Measurements from ENCODE around the gene GCN1. TPM values are rescaled to one million over a fixed set of nuclear protein-coding genes. Genes with fewer than 3 reads are reported as not detected.

GCN1 gene
- total RNA-seq, 2 experiments from 2014 or later, result 86.0 to 94.3 TPM

DNA sequence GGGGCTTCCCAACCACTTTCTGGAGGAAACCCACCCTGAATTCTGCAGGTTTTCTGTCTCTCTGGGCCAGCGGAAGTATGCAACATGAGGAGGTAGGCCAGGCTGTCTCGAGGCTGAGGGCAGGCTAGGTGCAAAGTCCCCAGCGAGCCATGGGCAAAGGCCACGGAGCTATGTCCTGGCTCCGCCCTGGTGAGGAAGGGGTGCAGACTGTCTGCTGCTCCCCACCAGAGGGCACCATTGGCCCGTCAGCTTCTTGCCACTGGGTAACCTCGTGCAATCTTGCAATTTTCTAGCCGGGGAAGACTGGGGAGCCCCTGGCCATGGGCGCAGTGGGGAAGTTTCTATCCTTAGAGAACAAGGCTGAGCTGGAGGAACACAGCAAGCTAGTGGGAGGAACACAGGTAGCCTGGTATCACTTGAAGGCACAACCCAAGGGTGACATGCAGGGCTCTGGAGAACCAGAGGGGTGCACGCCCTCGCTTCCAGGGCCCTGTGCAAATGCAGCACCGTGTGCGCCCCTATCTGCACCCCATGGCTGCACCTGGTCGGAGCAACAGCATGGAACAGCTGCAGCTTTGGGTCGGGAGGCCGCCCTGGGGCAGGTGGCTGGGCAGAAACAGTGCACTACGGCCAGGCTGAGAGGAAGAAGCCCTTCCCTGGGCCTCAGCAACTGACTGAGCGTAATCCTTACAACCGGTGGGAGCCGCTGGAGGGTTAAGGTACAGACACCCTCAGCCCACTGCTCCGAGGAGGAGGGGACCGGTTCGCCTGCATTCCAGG lies 34.0 kb upstream of the GCN1 start:
- Mint-ChIP-seq H3K36me3 (ENCODE audit: low read depth) (peaks cover 47% of the 10 kb centered on the region), H3K4me3 (peak overlapping the region; percentile 47), H3K27ac (peak overlapping the region; percentile 77), H3K4me1 (peaks cover 85% of the 10 kb centered on the region), H3K27me3 (no peaks in the 10 kb centered on the region), H3K9me3 (no peaks in the 10 kb centered on the region)
- CTCF ChIA-PET, result interaction anchor here (0.5 to 9.7 kb wide), 30 partner anchors 8 to 628 kb away, joined by 3 to 561 read pairs (median 6); partner anchors contain the start of genes PXN, RAB35, RNU4-1 and RNU4-2
- peak; percentile 91 for DNase-seq
- POLR2A ChIA-PET, result interaction anchor here (0.7 to 10.3 kb wide), 10 partner anchors 9 to 69 kb away, joined by 3 to 330 read pairs (median 6); partner anchors contain the start of genes PXN, RNU4-1, RNU4-2 and RPLP0

DNA sequence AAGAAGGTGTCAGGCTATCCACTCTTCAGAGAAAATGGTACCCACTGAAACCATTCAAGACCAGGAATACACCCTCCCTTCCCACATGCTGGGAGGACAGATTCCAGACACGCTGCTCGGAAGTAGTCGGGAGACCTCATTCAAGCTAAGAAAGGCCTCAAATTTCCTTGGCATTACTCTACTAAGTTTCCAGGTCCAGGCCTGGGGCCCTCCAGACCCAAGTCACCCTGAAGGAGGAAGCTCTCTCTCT lies 33.5 kb upstream of the GCN1 start:
- Mint-ChIP-seq H3K4me3 (no peak overlapping the region), H3K27me3 (no peaks in the 10 kb centered on the region), H3K27ac (peak overlapping the region; percentile 22), H3K36me3 (ENCODE audit: low read depth) (peaks cover 50% of the 10 kb centered on the region), H3K4me1 (peaks cover 80% of the 10 kb centered on the region), H3K9me3 (no peaks in the 10 kb centered on the region)
- DNase-seq, result no peak
- ChIA-PET CTCF (interaction anchor here (0.5 to 9.7 kb wide), 30 partner anchors 8 to 629 kb away, joined by 3 to 561 read pairs (median 6); partner anchors contain the start of genes PXN, RAB35, RNU4-1 and RNU4-2), POLR2A (interaction anchor here (0.7 to 10.3 kb wide), 10 partner anchors 9 to 69 kb away, joined by 3 to 330 read pairs (median 6); partner anchors contain the start of genes PXN, RNU4-1, RNU4-2 and RPLP0)

DNA sequence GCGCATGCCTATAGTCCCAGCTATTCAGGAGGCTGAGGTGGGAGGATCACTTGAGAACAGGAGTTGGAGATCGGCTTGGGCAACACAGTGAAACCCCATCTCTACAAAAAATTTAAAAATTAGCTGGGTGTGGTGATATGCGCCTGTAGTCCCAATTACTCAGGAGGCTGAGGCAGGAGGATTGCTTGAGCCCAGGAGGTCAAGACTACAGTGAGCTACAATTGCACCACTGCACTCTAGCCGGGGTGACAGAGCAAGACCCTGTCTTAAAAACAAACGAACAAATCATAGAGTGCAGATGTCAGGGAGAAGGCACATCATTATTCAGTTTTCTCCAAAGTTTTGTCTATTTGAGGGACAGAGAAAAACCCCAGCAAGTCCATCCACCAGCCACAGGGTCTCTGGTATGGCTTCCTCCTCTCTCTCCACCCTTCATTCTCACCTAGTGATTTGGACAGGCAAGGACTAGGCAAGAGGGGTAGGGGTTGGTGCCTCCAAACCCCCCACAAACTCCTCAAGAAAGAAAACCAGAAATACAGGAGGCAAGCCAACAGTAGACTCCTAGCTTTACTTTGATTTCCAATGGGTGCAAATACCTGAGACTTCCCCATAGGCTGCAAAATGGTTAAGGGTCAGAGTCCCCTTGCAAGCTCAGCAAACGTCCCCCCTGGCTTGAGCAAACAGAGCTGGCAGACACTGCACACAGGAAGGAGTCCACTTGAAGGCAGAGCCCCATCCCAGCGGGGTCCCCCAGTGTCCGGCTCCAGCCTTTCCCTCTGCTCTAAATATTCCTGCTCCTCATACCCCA lies 32.9 kb upstream of the GCN1 start:
- H3K27ac Mint-ChIP-seq, result peak overlapping the region; percentile 26
- H3K4me3 Mint-ChIP-seq, result no peak overlapping the region
- H3K9me3 Mint-ChIP-seq, result no peaks in the 10 kb centered on the region
- DNase-seq, result no peak
- H3K27me3 Mint-ChIP-seq, result no peaks in the 10 kb centered on the region
- POLR2A ChIA-PET, result interaction anchor here (0.7 to 10.3 kb wide), 10 partner anchors 8 to 70 kb away, joined by 3 to 330 read pairs (median 6); partner anchors contain the start of genes PXN, RNU4-1, RNU4-2 and RPLP0
- H3K36me3 Mint-ChIP-seq (ENCODE audit: low read depth), result peaks cover 51% of the 10 kb centered on the region
- CTCF ChIA-PET, result interaction anchor here (0.6 to 9.7 kb wide), 30 partner anchors 7 to 179 kb away, joined by 3 to 561 read pairs (median 6); partner anchors contain the start of genes PXN, RAB35, RNU4-1 and RNU4-2
- peaks cover 74% of the 10 kb centered on the region for H3K4me1 Mint-ChIP-seq

- Mint-ChIP-seq H3K9me3 (no peaks in the 10 kb centered on the region), H3K27me3 (no peaks in the 10 kb centered on the region), H3K4me1 (peaks cover 60% of the 10 kb centered on the region), H3K36me3 (ENCODE audit: low read depth) (peaks cover 55% of the 10 kb centered on the region), H3K4me3 (peak overlapping the region; percentile 55), H3K27ac (peak overlapping the region; percentile 84)
- ChIA-PET CTCF (interaction anchor here (0.7 to 9.7 kb wide), 9 partner anchors 9 to 65 kb away, joined by 3 to 561 read pairs (median 40); partner anchors contain the start of genes PXN, RNU4-1, RNU4-2 and RPLP0), POLR2A (interaction anchor here (8.2 to 10.3 kb wide), 4 partner anchors 26 to 65 kb away, joined by 159 to 330 read pairs (median 256); partner anchors contain the start of genes PXN, RNU4-1, RNU4-2 and RPLP0)
- peak; percentile 35 for DNase-seq
Observed at GRCh38 chr12:120225852-120226640, 31.5 kb upstream of the GCN1 start.

DNA sequence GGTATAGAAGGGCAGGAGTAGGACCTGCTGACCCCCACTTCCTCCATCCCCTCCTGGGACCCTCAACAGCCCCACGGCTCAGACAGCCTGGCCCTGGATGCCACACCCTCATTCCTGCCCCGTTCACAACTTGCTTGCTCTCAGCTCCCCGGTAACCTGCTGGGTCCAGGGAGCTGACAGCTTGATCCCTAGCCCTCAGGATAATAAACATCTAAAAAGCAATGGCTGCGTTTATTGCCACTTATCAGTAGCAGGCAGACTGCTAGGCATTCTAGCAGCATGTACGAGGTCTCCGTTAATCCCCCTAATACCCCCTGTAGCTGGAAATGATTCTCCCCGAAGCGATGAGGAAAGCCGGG lies 30.7 kb upstream of the GCN1 start:
- no peaks in the 10 kb centered on the region for H3K27me3 Mint-ChIP-seq
- H3K9me3 Mint-ChIP-seq, result no peaks in the 10 kb centered on the region
- peaks cover 60% of the 10 kb centered on the region for H3K36me3 Mint-ChIP-seq (ENCODE audit: low read depth)
- no peak overlapping the region for H3K4me3 Mint-ChIP-seq
- H3K4me1 Mint-ChIP-seq, result peaks cover 52% of the 10 kb centered on the region
- ChIA-PET CTCF (interaction anchor here (0.7 to 9.7 kb wide), 5 partner anchors 10 to 39 kb away, joined by 3 to 561 read pairs (median 40); partner anchors contain the start of genes PXN and RPLP0), POLR2A (interaction anchor here (8.2 to 10.3 kb wide), 4 partner anchors 26 to 66 kb away, joined by 159 to 330 read pairs (median 256); partner anchors contain the start of genes PXN, RNU4-1, RNU4-2 and RPLP0)
- peak overlapping the region; percentile 84 for H3K27ac Mint-ChIP-seq
- no peak for DNase-seq

GRCh38 chr12:120224304-120225199 lies 30.0 kb upstream of the GCN1 start:
- Mint-ChIP-seq H3K4me1 (peaks cover 45% of the 10 kb centered on the region), H3K4me3 (no peak overlapping the region), H3K27me3 (no peaks in the 10 kb centered on the region), H3K36me3 (ENCODE audit: low read depth) (peaks cover 66% of the 10 kb centered on the region), H3K9me3 (no peaks in the 10 kb centered on the region), H3K27ac (peak overlapping the region; percentile 84)
- ChIA-PET POLR2A (interaction anchor here (0.8 to 10.3 kb wide), 5 partner anchors 23 to 67 kb away, joined by 3 to 330 read pairs (median 159); partner anchors contain the start of genes RNU4-1, RNU4-2 and RPLP0), CTCF (interaction anchor here (1.4 to 9.7 kb wide), 3 partner anchors 10 to 40 kb away, joined by 3 to 561 read pairs (median 92); partner anchors contain the start of genes PXN and RPLP0)
- no peak for DNase-seq

GRCh38 chr12:120223458-120224303 lies 29.2 kb upstream of the GCN1 start:
- H3K4me1 Mint-ChIP-seq, result peaks cover 37% of the 10 kb centered on the region
- H3K4me3 Mint-ChIP-seq, result no peak overlapping the region
- H3K9me3 Mint-ChIP-seq, result no peaks in the 10 kb centered on the region
- ChIA-PET POLR2A (interaction anchor here (1.3 to 10.3 kb wide), 5 partner anchors 22 to 68 kb away, joined by 3 to 330 read pairs (median 56); partner anchors contain the start of genes PXN, RNU4-1, RNU4-2 and RPLP0), CTCF (interaction anchor here (0.5 to 9.7 kb wide), 2 partner anchors 41 to 95 kb away, joined by 4 to 561 read pairs; partner anchors contain the start of gene PXN)
- H3K27ac Mint-ChIP-seq, result no peak overlapping the region
- H3K27me3 Mint-ChIP-seq, result no peaks in the 10 kb centered on the region
- DNase-seq, result no peak
- H3K36me3 Mint-ChIP-seq (ENCODE audit: low read depth), result peaks cover 73% of the 10 kb centered on the region

DNA sequence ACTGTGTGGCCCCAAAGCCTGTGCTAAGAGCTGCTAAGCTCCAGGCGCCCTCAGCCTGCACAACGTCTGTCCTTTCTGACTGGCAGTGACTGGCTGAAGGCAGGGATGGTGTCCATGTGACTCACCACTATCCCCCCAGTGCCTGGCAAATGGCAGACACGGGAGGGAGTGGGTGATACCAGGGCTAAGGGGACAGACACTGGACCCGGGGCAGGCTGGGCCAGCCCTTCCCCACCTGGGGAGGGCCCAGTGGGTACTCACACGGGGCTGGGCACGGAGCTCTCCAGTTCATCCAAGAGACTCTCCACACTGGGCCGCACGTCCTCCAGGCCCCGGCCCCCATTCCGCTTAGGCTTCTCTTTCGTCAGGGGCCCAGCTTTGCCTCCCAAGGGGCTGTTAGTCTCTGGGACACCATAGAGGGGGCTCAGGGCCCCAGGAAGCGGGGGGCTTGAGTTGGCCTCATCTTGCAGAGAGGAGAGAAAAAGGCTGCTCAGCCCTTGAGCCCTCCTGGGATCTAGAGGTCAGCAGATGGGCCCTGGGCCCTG lies 27.8 kb upstream of the GCN1 start:
- Mint-ChIP-seq H3K4me3 (no peak overlapping the region), H3K36me3 (ENCODE audit: low read depth) (peaks cover 73% of the 10 kb centered on the region), H3K27me3 (no peaks in the 10 kb centered on the region), H3K27ac (no peak overlapping the region), H3K9me3 (no peaks in the 10 kb centered on the region), H3K4me1 (peaks cover 24% of the 10 kb centered on the region)
- ChIA-PET POLR2A (interaction anchor here (1.2 to 7.9 kb wide), 4 partner anchors 9 to 69 kb away, joined by 3 to 56 read pairs (median 14); partner anchors contain the start of genes PXN, RNU4-1, RNU4-2 and RPLP0), CTCF (interaction anchor here (1.3 to 2.2 kb wide), 2 partner anchors 19 to 44 kb away, joined by 4 to 8 read pairs; partner anchors contain the start of gene PXN)
- DNase-seq, result no peak

DNA sequence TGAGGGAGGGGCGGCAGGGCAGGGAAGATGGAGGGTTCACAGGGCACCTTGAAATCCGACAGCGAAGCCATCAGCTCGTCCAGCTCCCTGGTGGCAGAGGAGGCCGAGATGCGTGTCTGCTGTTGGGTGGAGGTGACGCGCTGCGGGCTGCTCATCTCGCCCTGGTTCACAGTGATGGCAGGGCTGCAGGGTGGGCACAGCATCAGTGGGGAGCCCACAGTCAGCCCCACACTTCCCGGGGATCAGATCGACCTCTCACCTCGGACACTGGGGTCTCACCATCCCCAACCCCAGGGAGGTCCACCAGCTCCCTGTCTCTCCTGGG lies 27.0 kb upstream of the GCN1 start:
- no peak overlapping the region for H3K4me3 Mint-ChIP-seq
- ChIA-PET CTCF (interaction anchor here (1.3 to 2.2 kb wide), 2 partner anchors 19 to 45 kb away, joined by 4 to 8 read pairs; partner anchors contain the start of gene PXN), POLR2A (interaction anchor here (1.1 to 7.9 kb wide), 4 partner anchors 10 to 70 kb away, joined by 4 to 56 read pairs (median 15); partner anchors contain the start of genes RNU4-1, RNU4-2 and RPLP0)
- peaks cover 70% of the 10 kb centered on the region for H3K36me3 Mint-ChIP-seq (ENCODE audit: low read depth)
- H3K4me1 Mint-ChIP-seq, result peaks cover 15% of the 10 kb centered on the region
- no peak for DNase-seq
- H3K9me3 Mint-ChIP-seq, result no peaks in the 10 kb centered on the region
- no peak overlapping the region for H3K27ac Mint-ChIP-seq
- no peaks in the 10 kb centered on the region for H3K27me3 Mint-ChIP-seq
